GM21367 (cell line): Measurements from ENCODE around the gene OXLD1.
"Not testable (repeated sequence)": the region's sequence is repeated elsewhere in the genome, so short reads cannot be mapped to it uniquely, and the experiment has no call there.

Experiments
- ATAC-seq: cut with Tn5 transposase; IDR thresholded peaks from one replicate; pipeline ENCODE4 v1.9.1; 2021; ENCODE audit not compliant: unreplicated experiment

Gene OXLD1

DNA sequence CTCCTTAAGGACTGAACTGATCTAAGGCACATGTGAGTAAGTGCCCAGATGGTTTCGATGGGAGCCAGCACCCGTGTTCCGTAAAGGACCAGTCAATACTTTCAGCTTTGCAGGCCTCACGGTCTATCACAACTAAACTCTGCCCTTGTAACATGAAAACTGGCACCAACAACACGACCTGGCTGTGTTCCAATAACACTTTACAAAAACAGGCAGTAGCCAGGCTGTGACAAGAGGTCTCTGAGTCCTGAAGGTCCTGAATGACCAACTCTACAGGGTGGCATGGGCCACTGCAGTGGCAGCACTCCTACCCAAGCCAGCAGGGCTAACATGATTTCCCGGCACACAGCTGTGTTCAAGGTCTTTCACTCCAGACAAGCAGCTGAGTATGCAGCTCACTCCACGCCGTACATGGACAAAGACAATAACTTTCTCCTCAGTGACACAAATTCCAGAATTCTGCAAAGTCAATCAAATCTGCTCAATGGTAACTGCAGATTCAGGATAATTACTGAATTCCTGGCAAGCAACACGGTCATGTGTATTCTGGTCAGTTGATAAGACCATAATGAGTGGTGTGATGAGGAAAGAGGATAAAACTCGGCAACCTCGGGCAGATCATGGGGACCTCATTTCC lies 44.8 kb downstream of the OXLD1 start:
- no peak for ATAC-seq

DNA sequence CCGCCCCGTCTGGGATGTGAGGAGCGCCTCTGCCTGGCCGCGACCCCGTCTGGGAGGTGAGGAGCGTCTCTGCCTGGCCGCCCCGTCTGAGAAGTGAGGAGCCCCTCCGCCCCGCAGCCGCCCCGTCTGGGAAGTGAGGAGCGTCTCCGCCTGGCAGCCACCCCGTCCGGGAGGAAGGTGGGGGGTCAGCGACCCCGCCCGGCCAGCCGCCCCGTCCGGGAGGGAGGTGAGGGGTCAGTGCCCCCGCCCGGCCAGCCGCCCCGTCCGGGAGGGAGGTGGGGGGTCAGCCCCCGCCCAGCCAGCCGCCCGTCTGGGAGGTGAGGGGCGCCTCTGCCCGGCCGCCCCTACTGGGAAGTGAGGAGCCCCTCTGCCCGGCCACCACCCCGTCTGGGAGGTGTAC lies 48.1 kb downstream of the OXLD1 start:
- ATAC-seq: not testable (repeated sequence)

GRCh38 chr17:81616877-81617276 lies 49.5 kb downstream of the OXLD1 start:
- no peak for ATAC-seq

DNA sequence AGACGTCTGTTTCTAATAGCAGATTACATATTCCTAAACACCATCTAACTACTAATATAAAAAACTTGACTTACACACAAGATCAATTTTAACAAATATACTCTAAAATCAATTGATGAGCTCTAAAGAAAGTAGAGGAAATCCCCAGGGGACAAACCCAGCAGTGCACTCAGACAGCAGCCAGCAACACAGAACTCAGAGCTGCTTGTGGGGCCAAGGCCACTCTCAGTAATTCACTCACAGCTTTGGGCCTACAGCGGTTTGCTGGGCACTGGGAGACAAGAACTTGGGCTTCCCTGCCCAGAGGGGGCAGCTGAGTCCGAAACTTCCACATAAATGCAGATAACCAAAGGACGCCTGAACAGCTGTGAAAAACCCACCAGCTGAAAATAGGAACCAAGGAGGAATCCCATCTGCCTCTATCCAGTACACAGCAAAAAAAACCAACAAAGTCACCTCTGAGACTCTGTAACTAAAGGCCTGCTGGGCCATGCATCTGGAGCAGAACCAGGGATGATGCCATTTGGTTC lies 50.9 kb downstream of the OXLD1 start:
- no peak for ATAC-seq
